Measurements from ENCODE around the gene ALG8. TPM values are rescaled to one million over a fixed set of nuclear protein-coding genes. Genes with fewer than 3 reads are reported as not detected.

The ALG8 gene
- total RNA-seq, 2 donors from 2014 or later = 16.5 to 22.5 TPM

GRCh38 chr11:78161962-78162371, 22.5 kb upstream of the ALG8 start:
- Histone ChIP-seq H3K4me3 (no peak overlapping the region), H3K27me3 (no peaks in the 10 kb centered on the region), H3K9me3 (no peaks in the 10 kb centered on the region), H3K4me1 (peaks cover 0 to 15% of the 10 kb centered on the region in 2 donors), H3K36me3 (no peaks in the 10 kb centered on the region), H3K27ac (peak overlapping the region in 1 of 2 donors; percentile 6)
- no peak for TF ChIP-seq CTCF (IDR thresholded peaks at IDR 0.05)
- no peak for DNase-seq (ENCODE audit: low spot score)

- peaks cover 0 to 10% of the 10 kb centered on the region in 2 donors for H3K4me1 ChIP-seq
- no peaks in the 10 kb centered on the region for H3K27me3 ChIP-seq
- DNase-seq (ENCODE audit: low spot score) = no peak
- no peaks in the 10 kb centered on the region for H3K9me3 ChIP-seq
- no peak overlapping the region for H3K27ac ChIP-seq
- H3K36me3 ChIP-seq = no peaks in the 10 kb centered on the region
- TF ChIP-seq CTCF (IDR thresholded peaks at IDR 0.05) = no peak
- H3K4me3 ChIP-seq = no peak overlapping the region
Observed at GRCh38 chr11:78161346-78161745, 21.9 kb upstream of the ALG8 start.

- H3K36me3 ChIP-seq = no peaks in the 10 kb centered on the region
- no peak for TF ChIP-seq CTCF (IDR thresholded peaks at IDR 0.05)
- no peak for DNase-seq (ENCODE audit: low spot score)
- no peak overlapping the region for H3K4me3 ChIP-seq
- no peaks in the 10 kb centered on the region for H3K27me3 ChIP-seq
- H3K4me1 ChIP-seq = peaks cover 0 to 10% of the 10 kb centered on the region in 2 donors
- H3K27ac ChIP-seq = no peak overlapping the region
- H3K9me3 ChIP-seq = no peaks in the 10 kb centered on the region
Observed at GRCh38 chr11:78160557-78160956, 21.1 kb upstream of the ALG8 start.

- no peak for DNase-seq (ENCODE audit: low spot score)
- H3K27ac ChIP-seq = peak overlapping the region in 1 of 2 donors; percentile 40
- H3K4me3 ChIP-seq = no peak overlapping the region
- TF ChIP-seq CTCF (IDR thresholded peaks at IDR 0.05) = no peak
- no peaks in the 10 kb centered on the region for H3K36me3 ChIP-seq
- no peaks in the 10 kb centered on the region for H3K9me3 ChIP-seq
- peaks cover 0 to 9% of the 10 kb centered on the region in 2 donors for H3K4me1 ChIP-seq
- no peaks in the 10 kb centered on the region for H3K27me3 ChIP-seq
Observed at GRCh38 chr11:78158987-78159652, 19.7 kb upstream of the ALG8 start.

GRCh38 chr11:78156127-78156844, 16.9 kb upstream of the ALG8 start:
- H3K27ac ChIP-seq = no peak overlapping the region

More at GRCh38 chr11:78156127-78156844, 16.9 kb upstream of the ALG8 start:
- Histone ChIP-seq H3K9me3 (no peaks in the 10 kb centered on the region), H3K4me1 (no peaks in the 10 kb centered on the region), H3K4me3 (no peak overlapping the region), H3K27me3 (no peaks in the 10 kb centered on the region), H3K36me3 (no peaks in the 10 kb centered on the region)
- no peak for DNase-seq (ENCODE audit: low spot score)
- no peak for TF ChIP-seq CTCF (IDR thresholded peaks at IDR 0.05)

Measured in right atrium auricular region (tissue), 2 donors.